ENCODE data around the gene SLC4A1.

DNA sequence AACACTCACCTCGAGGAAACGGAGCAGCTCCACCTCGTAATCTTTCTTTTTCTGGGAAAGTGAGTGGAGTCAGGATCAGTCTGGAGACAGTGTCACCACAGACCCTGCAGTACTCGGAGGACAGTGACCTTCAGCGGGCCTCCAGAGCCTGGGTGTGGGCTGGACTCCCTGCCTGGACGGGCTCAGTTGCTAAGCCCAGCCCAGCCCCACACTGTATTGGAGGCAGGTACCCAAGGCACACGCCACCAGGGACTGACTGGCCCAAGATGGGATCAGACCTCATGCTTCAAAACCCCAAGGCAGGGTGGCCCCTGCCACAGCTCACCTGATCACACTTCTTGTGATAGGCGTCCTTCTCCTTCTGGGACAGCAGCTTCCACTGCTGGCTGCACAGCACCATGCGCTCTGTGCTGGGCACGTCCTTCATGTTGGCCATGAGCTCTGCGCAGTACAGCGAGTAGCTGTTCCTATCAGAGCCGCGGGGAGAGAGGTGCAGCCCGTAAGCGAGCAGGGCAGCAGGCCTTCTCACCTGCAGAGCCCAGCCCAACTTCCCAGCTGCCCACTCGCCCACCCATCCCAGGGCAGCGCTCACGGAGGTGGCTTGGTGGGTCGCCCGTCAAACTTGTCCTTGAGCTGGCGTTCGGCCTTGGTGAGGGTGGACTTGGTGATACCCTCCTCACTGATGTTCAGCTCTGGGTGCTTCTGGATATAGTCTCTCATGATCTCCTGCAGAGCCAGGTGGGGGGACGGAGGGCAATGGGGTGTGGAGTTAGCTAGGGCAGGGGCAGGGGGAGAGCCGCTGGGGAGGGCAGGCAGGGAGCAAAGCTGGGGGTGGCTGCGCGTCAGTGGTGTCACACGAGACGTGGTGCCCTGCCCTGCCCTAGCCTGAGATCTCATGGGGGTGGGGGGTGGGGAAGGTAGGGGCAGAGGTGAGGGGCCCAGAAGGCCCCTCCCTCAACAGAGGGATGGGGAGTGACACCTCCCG lies 56.4 kb downstream of the SLC4A1 start:
- TF ChIP-seq CTCF (IDR thresholded peaks at IDR 0.05 in 8 of 11, conservative IDR thresholded peaks at IDR 0.05 in 3 of 11), result no peak
- no peak for TF ChIP-seq POLR2AphosphoS5 (IDR thresholded peaks at IDR 0.05)

All from spleen (tissue), 7 donors.